HG03025 (cell line): ENCODE measurements around the gene NREP.

Experiments used
- ATAC-seq: cut with Tn5 transposase; IDR thresholded peaks from one replicate; pipeline ENCODE4 v1.9.1; 2021; ENCODE audit warnings: mild to moderate bottlenecking, moderate library complexity; ENCODE audit not compliant: unreplicated experiment, low FRiP score

Gene NREP

DNA sequence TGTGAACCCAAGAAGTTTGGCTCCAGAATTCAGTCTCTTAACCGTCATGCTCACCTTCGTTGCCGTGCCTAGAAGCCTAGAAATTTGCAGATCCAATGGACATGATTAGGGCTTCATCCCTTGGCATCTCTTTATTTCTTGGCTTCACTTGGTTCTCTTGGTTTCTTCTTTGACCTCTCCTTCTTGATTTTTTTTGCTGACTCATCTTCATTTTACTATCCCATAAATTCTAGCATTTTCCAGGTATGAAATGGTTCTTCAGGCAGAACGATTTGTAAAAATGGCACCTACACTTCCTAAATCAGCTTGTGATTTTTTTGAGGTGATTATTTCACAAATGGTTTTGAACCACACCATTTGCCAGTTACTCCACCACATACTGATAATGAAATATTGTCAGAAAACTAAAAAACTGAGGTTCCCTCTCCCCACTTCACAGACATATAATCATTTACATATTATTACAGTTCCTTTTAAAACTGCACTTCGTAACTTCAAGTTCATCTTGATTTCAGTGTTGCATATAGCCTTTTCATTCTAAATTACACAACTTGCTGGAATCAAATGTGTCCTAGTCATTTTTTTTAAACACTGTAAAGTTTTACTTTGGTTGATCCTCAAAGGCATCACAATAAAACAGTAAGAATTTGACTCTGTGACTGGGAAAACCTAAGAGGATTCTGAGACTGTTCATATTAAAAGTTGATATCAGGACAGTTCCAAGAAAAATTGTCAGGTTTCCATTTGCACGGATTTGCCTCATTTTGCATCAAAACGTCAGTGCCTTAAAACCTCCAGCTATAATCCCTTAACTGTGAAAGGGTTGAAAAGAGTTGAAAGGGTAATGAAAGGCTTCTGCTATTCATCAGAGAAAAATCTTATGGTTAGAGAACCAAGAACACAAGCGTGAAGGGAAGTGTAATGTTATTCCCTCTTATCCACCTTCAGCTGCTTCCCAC is 8.9 kb upstream of the NREP start:
- ATAC-seq = no peak

DNA sequence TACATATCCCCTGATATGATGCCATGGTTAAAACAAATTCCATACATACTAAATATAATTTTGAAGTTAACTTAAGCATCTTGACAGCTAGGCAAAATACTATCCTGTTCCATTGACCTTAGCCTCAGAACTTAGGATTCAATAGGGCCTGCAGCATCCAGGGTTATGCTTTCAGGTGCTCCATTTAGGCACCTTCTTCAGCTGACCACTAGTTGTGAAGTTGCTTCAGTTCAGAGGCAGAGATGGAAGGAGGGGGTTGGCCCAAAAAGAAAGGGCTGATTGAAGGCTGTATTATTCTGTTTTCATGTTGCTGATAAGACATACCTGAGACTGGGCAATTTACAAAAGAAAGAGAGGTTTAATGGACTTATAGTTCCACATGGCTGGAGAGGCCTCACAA is 7.0 kb upstream of the NREP start:
- no peak for ATAC-seq

DNA sequence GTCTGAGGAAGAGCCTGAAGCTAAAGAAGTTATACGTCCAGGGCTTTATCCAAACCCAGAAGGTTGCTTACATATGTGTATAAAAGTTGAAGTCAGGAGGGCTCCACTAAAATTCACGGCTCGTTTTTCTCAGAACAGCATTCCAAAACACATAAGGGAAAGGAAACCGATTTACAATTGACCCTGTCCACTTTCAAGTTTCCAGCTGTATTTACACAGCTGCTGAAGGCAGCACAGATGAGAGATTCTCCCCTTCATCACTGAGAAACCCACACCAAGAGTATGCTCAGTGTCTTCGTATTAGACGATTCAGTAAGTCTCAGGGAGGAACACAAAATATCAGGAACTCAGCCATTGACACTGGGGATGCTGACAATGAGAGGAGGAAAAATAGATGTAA is 5.9 kb upstream of the NREP start:
- ATAC-seq = no peak

DNA sequence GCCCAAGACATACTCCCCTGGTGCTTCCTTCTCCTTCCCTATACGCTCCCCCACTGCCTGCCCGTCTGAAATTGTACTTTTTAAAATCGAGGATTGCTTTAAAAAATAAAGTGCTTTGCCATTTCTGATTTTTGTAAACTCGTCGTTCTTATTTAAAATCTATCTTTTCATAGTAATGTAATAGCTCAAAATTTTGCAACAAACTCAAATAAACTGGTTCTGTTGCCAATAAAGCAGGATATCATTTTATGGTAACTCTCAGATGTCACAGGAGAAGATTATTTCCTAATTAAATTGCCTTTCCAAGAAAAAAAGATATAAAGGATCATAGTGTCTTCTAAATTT is 1.3 kb upstream of the NREP start:
- ATAC-seq = no peak

DNA sequence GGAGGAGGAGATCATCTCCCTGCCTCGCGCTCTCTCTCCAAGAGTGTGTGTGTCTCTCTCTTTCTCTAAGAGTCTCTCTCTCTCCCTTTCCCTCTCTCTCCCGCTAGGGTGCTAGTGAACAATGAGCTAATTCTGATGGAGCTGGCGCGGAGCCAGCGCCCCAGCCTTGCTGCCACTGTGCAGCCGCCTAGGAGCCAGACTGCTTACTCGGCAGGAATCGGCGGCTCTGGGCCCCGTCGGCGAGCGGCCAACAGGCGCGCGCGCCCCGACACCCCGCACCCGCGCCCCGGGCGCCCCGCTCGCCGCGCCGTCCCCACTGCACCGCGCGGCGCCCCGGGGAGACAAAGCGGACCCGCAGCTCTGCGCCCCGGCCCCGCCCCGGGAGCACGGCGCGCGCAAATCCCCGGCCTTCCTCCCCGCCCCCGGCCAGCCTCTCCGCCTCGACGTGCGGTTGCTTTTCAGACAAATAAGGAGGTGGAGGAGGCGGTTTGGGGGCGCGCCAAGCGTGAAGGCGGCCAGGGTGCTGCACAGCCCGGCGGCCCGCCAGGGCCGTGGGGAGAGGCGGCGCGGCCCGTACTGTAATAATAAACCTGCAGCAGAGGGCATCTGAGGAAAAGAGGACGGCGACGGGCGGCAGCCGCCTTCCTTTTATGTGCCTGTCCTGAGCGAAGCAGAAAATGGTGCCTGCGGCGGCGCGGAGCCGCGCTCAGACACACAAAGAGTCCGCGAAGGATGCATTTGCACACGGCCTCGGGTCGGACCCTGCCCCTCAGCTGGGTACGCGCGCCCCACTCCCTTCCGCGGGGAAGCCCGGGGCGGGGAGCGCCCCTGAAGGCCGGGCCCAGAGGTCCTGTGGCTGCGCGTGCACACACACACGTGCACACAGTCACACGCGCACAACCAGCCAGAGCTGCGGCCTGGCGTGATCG is 625 bp upstream of the NREP start:
- peak; percentile 87 for ATAC-seq

DNA sequence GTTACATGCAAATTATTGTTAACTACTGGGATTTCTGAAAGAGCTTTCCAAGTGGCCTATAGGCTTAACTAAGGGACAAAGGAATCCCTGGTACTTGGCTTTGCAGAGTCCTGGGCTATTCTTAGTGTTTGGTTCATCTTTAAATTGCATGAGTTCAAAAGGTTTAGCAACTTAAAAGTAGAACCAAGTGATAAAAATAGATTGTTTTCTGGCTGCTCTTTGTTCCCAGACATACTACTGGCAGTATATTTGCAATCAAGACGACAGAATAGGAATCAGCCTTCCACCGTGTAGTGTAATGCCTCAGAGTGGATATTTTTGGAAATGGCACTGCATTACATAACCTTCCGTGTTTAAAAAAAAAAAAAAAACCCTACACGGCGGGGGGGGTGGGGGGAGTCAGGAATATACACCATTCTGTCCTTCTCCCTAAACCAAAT is 1.0 kb downstream of the NREP start:
- no peak for ATAC-seq

DNA sequence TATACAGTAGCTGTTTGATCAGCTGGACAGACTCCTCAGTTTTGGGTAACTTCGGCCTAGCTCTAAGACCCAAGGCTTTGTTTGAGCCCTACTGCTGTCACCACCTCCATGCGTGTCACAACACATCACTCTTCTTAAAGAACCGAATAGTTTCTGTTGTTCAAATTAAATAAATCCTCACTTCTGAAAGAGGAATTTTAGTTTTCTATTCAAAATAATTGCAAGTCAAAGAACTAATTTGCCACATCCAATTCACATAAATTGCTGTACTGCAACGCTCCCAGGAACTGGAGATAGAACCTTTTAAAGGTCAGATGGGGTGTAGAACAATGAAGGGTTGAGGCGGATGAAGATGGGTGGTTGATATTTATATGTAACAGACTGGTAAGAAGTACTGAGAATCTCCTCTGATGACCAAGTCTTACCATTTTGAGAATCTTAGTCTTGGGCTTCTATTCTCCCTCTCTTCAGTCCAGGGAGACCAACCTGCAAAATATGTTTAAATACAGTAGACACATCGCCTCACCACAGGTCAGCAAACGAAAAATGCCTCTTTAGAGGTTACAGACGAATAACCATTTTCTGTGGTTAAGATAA is 1.6 kb downstream of the NREP start:
- no peak for ATAC-seq

DNA sequence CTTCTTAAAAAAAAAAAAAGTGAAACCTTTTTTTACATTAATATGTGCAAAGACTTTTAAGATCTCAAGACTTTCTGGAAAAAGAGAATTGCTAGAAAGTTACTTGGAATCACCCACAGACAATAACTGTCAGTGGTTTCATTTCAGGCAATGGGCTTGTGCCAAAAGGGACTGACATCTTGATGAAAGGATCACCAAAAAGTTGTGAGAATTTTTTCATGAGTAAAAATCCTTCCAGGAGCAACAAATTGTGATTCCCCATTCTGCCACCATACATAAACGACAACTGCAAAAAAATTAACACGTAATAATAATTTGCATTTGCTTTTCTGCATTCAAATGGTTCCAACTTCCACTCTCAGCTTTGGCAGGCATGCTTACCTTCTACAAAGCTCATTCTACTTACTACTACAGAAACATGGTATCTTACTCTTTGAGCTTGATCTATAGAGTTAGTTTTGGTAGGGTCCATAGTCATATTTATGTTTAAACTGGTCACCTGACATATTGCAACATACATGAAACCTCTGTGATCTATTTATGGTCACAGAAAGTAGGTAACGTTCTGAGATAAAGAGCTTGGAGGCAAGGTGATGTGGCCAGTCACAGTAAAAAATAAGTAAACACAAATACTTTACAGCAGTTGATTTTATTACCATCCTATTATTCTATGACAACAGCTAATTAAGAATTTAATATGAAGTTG is 3.0 kb downstream of the NREP start:
- ATAC-seq = no peak

DNA sequence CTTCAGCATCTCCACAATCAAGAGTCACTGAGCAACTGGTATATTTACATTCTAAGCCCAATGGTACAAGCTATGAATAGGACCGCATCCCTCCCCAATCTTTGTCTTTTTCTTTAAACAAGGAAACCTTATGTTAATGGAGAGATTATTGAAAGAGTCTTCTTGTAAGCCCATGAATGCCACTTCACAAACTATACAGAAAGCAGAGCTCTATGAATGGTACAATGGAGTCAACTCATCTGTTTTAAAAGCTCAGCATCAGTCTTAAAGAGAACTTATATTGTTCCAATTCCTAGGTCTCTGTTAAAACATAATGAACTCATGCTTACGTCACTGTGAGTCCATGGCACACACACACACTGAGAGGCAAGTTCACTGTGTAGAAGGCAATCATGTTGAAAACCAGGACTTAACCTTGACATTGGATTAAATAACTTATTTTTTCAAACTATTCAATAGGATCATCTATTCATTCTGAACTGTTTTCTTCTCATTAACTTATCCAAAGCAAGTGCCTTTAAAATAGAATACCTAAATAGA is 4.5 kb downstream of the NREP start:
- ATAC-seq = no peak

DNA sequence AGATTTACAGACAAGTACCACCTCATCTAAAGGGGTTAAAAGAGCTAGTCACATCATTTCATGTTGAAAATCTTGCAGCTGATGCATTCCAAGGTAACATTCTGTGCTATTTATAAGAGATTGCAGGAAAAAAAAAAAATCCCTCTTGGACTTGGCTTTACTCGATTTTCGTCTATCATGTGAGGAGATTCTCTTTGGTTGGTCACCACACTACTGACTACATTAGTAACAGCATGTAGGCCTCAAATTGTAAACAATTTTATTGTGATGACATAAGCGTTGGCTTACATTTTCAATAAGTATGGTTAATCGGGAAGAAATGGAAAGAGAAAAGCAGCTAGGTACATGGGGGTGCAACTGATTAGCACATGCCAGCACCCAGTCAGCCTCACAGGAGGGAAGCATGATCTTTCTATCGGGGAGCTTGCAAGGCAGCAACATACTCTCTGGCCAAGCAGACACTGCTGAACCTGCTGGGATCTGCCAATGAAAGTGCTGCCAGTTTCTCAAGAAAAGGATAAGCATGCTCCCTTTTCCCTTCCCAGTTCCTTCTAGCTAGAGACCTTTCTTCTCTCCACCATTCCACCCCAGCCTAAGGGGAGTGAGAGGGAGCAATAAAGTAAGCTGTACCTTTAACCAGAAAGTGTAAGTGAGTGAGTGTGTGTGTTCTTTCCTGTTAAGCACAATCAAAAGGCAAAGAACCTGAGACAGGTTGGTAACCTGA is 7.5 kb downstream of the NREP start:
- ATAC-seq = no peak

DNA sequence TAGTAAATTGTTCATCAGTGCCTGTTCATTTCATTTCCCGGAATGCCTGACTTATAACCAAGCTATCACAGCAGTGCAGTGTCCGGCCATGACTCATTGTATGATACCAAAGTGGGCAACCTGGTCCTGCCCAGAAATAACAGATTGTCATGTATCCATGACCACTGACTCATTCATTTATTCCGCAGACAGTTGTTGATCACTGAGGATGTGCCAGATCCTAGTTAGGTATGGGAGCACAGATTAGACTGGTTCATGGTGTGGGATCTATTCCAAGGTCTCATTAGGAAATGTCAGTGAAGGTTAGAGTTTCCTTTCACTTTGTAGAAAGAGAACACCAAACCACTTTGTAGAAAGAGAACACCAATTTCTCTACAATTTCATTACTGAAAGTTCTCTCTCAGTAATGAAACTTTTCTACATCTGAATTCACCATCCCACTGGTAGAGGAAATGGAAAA is 8.7 kb downstream of the NREP start:
- ATAC-seq = no peak

DNA sequence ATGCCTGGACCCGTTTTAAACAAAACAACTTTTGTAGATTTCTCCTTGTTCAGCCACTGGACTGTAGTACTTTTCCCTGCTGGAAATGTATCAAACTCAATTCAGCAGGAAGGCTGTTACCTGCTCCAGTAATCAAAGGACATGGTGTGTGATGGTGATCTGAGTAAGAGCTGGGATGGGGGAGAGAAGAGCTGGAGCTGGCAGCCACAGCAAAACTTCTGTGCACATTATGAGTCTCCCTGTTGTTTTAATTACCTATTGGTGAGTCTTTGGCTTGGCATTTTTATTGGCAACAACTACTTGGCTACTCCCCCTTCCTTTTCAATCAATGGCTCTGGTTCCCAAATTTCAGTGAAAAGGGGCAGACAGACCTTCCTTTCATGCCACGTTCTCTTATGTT is 9.7 kb downstream of the NREP start:
- ATAC-seq = no peak

DNA sequence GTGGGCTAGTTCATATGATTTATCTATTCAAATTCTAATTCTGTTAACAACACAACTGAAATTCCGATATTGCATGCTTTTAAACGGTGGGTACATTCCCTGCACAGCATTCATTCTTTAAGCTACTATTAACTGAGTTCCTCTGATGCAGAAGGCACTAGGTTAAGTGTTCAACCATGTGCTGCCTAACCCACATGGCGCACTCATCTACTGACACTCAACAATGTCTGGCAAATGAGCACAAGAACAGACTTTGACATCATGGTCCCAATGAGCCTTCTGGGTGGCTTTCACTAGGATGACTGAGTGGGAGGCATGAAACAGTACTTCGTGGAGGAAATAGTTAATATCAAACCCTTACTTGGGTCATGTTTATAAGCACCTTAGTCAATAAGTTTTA is 10.2 kb downstream of the NREP start:
- ATAC-seq = no peak

DNA sequence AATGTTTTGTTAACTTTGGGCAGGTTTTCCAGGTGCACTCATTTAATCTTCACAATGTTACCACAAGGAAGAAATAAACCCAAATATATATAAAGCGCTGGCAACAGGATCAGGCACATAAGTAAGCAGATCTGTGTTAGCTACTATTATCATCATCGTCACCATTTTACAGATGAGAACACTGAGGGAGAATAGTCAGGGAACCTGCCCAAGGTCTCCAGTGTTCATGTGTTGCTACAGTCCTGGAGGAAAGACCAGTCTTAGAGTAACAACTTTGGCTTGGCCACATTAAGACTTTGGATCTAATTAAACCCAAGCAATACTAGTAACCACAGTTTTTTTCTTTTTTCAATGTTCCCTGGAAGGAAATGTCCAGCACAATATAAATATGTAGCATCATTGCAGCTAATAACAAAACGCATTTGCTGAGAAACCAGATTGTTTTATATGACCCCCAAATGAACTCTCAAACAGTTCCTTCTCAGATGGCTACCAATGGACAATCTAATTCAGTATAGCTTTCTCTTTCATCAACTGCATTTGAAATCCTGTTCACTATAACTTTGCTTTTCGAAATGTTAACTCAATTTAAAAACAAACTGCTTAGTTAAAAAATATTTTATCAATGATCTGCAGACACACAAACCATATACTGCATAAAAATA is 11.8 kb downstream of the NREP start:
- no peak for ATAC-seq

DNA sequence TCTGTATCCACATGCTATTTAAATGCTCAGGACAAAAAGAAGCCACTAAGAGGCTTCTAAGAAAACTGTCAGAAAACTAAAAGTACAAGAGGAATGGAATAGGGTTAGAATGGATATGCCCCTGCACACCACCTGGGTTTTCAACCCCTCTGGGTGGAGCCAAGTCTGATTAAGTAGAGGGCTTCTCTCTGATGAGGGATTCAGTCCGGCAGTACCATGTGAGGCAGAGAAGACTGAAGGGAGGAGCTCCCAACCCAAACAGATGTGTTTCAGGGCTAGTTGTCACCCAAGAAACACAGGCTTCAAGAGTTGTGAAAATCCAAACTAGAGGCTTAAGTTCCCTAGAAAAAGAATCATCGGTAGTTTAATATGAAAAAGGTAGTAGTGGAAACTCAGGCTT is 12.5 kb downstream of the NREP start:
- no peak for ATAC-seq

DNA sequence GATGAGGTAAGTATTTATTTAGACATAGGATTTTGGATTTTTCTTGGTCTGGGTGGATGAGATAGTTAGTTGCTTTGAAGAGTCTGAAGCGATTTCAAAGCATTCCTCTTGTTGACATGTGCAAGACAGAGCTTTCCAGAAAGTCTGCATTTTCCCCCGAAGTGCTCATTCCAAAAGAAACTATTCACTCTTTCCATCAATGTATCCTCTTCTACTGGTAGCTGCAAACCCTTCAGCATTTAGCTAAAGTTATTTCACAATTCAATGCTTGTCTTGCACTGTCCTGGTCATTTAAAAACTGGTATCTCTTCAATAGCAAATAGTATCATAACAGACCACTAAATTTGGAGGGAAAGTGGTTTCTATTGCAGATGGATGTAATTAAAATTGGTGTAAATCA is 13.0 kb downstream of the NREP start:
- ATAC-seq = no peak

DNA sequence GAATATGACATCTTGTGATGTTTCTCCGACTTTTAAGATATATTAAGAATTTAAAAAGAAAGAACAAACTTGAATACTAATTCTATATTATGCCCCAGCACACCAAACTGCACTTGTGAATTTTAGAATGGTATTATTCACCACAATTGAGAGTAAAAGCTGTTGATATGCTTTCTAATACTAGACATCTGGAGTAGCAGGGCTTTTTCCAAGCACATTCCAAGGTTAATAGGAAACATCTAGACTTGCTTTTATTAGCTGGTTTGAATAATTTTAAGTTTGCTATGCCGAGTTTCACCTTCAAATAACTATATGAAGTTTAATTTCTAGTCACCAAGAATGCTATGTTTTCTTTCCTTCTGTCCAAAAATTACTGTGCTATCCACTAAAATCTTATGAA is 13.5 kb downstream of the NREP start:
- ATAC-seq = no peak

DNA sequence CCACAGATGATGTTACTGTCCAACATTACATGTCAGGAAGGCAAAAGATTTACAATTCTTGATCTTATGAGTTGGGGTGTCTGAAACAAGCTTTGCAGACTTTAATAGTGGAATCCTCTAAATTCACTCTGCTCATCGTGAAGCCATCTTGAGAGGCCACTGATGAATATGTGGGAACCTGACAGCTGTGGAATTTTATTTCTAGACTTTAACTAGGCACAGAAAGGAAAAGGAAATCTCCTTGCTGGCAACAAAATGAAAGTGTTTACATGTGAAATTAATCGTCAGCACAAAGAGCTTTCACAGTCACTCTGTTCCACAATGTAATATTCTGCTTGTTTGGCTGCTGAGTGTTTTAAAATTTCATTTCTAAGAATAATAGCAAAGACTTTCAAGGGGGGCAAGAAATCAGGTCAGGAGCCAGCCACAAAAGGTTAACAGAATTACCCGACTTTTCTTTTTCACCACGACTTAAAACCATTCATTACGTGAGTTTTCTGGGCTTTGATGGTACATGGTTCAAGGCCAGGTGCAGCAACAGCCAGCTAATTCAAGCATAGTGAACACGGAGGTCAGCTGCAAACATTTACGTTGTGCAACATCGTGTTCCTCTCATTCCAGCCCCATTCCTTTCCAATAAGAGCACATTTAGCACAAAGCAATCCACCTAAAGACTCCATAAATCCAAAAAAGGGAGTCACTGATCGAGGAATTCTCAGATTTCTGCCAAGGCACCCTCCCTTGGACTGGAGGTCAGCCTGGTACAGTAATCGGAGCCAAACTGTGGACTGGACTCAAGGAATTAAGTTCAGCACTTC is 14.6 kb downstream of the NREP start:
- ATAC-seq = no peak
